Left colon (tissue), 2 donors: ENCODE data around the gene AGO3. TPM values are rescaled to one million over a fixed set of nuclear protein-coding genes. Genes with fewer than 3 reads are reported as not detected.

ENCODE experiments used
- ATAC-seq: fragments of 200-7000 bp; cut with Tn5 transposase; one replicate; pipeline ENCODE4 v1.9.1; 2020; ENCODE audit warnings: mild to moderate bottlenecking, moderate library complexity
- DNase-seq, 2 donors: peaks; one replicate each; pipeline ENCODE4 v3.0.0-alpha.2; 2020
- intact Hi-C, 2 donors: fragments of 100-400 bp; cut with DNase I in 1 of 2; cut with micrococcal nuclease in 1 of 2; formaldehyde crosslinking; loops; one replicate each; pipeline versions ENCODE4 v1.11.2 to v1.14.0; 2022; cut with DNase I, micrococcal nuclease
- total RNA-seq, 2 donors: library from RNA; stranded (reverse); fragmentation: NEBNext Ultra II Directional; extraction: Animal tissue kit (Norgen Biotek cat#: 25700); gene quantifications; one replicate each; pipeline ENCODE4 v1.2.1, GENCODE V29; 2021
- donor health status: DM: no; HTN: no; CAD: no.
- donor health status: DM: yes; HTN: yes; CAD: no.

Gene AGO3
- total RNA-seq, 2 donors from 2014 or later, result 17.8 to 19.7 TPM

DNA sequence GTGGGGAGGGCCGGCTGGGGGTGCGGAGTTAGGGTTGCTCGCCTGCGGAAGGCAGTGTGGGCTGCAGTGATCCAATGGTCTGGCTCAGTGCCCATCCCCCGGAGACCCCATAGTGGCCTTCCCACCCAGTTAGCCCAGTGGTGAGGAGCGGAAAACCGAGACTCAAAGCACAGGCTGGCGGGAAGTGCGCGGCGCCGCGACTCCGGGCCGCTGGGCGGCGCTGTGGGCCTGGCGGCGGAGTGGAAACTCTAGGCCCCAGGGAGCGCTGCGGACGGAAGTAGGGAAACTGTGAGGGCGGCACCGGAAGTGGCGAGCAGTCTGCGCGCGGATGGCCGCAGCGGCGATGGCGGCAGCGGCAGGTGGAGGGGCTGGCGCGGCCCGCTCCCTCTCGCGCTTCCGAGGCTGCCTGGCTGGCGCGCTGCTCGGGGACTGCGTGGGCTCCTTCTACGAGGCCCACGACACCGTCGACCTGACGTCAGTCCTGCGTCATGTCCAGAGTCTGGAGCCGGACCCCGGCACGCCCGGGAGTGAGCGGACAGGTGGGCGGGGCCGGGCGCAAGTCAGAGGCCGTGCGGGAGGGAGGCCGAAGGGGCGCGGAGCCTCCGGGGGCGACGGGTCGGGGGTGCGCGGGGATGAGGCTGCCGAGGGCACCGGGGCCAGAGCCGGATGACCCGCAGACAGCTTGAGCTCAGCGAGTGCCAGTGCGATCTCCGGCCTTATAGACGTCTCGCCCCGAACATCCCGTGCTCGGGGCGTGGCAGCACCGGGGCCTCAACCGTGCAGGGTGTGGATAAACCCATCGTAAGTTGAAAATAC is 157.9 kb downstream of the AGO3 start, which contains the start of gene ADPRS:
ADPRS (plus strand) TSS at position 316 of the 816 bp plus-strand sequence; CDS start at position 329, 13 bp downstream.
- ATAC-seq (peak; percentile 89), DNase-seq (peak; percentile 86 to 90)
- intact Hi-C loops, result no loop called here

DNA sequence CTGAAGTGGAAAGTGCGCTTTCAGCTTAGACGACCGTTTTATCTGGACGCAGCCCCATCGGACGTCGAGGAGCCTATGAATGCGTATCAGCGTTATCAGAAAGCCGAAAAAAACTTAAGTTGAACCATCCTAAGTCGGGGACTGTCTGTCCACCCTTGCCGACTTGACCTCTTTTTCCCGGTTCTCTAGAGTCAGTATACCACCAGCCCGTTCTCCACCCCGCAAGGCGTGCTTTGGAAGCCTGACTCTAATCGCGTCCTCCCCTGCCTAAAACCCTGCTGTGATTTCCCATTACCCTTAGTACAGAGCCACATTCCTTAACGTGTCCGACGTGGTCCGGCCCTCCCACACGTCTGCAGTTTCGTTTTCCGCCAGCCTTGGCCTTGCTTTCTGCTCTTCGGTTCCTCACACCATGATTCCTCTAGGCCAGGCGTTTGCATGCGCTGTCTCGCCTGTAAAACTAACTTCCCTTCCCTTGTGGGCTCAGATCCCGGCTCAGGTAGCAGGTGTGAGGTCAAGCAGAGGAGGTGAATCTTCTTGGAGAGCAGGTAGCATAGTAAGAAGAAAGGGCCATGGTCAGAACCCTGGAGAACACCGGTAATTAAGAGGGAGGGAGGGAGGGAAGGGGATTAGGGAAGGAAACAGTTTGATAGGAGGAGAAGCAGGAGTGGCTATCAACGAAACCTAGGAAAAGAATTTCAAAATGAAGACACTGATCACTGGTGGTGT is 158.7 kb downstream of the AGO3 start:
- DNase-seq, result peak in 1 of 2 donors; percentile 41
- intact Hi-C loops, result loop anchor here in 1 of 2 donors (10.0 kb wide), 1 partner anchor 195 kb away; no protein-coding TSS in a partner anchor
- ATAC-seq, result peak; percentile 41

DNA sequence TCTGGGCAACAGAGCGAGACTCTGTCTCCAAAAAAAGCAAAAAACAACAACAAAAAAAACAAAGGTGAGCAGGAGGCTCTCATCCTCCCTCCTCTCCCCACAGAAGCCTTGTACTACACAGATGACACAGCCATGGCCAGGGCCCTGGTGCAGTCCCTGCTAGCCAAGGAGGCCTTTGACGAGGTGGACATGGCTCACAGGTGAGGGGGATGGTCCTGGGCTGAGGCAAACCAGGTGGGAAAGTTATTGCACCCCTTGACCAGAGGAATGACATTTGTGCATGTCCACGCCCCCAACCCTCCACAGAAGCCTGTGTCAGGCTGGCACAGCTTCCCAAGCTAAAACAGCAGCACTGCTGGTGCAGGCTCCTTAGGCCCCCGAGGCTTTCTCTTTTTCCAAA is 160.2 kb downstream of the AGO3 start:
- no peak for ATAC-seq
- intact Hi-C loops, result loop anchor here in 1 of 2 donors (10.0 kb wide), 1 partner anchor 194 kb away; no protein-coding TSS in a partner anchor

DNA sequence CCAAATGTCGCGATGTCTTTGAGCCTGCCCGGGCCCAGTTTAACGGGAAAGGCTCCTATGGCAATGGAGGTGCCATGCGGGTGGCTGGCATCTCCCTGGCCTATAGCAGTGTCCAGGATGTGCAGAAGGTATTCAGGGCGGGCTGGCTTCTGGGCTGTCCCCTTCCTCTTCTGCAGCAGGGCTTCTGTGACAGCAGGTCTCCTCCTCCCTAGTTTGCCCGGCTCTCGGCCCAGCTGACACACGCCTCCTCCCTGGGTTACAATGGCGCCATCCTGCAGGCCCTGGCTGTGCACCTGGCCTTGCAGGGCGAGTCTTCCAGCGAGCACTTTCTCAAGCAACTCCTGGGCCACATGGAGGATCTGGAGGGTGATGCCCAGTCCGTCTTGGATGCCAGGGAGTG is 160.8 kb downstream of the AGO3 start:
- no peak for ATAC-seq
- no peak for DNase-seq
- intact Hi-C loops, result loop anchor here in 1 of 2 donors (10.0 kb wide), 1 partner anchor 193 kb away; no protein-coding TSS in a partner anchor

More for the DNA sequence above, 160.2 kb downstream of the AGO3 start:
- no peak for DNase-seq

DNA sequence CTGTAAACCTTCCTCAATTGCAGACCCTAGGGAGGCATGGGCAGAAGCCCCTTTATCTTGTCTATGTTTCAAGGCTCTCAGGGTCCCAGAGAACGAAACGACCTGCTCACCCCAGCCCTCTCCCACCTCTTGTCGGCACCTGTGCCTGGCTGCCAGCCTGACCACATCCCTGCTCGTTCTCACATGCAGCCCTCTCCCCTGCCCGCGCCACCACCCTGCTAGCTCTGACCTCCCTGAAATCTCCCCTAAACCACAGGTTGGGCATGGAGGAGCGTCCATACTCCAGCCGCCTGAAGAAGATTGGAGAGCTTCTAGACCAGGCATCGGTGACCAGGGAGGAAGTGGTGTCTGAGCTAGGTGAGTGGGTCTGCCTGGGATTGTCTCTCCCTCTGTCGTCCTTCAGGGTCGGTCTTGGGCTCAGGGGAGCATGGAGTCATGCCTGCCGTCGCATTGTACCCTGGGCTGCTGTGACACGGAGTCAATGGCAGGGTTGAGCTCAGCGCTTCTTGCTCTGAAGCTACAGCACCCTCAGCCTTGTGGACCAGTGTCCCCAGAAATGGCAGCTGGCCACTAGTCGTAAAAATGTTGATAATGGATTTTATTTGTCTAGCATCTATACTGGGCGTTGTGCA is 161.4 kb downstream of the AGO3 start:
- ATAC-seq (no peak), DNase-seq (no peak)
- intact Hi-C loops, result loop anchor here in 1 of 2 donors (10.0 kb wide), 1 partner anchor 193 kb away; no protein-coding TSS in a partner anchor

DNA sequence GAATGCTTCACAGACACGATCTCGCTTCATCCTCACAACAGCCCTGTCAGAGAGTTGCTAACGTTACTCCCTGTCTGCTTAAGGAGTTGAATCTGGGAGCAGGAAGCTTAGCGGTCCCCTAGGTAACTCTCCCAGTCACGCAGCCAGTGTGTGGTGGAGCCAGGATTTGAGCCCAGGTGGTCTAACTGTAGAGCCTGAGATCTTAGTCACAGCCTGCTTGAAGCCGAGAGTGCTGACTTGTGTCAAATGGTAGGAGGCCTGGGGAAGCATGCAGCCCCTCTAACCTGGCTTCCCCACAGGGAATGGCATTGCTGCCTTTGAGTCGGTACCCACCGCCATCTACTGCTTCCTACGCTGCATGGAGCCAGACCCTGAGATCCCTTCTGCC is 161.9 kb downstream of the AGO3 start:
- intact Hi-C loops, result loop anchor here in 1 of 2 donors (10.0 kb wide), 1 partner anchor 192 kb away; no protein-coding TSS in a partner anchor
- DNase-seq (no peak), ATAC-seq (no peak)

DNA sequence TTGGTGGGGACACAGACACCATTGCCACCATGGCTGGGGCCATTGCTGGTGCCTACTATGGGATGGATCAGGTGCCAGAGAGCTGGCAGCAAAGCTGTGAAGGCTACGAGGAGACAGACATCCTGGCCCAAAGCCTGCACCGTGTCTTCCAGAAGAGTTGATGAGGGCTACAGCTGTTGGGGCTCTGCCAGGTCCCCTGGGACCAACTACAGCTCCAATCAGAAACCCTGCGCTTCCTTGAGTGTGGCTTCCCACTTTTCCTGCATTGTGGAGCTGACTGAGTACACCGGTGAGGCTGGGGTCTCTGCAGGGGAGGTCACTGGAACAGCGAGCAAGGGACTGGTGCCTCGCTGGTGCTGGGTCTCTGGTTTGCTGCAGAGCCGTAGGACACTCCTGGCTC is 162.3 kb downstream of the AGO3 start:
- DNase-seq, result no peak
- intact Hi-C loops, result loop anchor here in 1 of 2 donors (10.0 kb wide), 1 partner anchor 192 kb away; no protein-coding TSS in a partner anchor
- ATAC-seq, result no peak

DNA sequence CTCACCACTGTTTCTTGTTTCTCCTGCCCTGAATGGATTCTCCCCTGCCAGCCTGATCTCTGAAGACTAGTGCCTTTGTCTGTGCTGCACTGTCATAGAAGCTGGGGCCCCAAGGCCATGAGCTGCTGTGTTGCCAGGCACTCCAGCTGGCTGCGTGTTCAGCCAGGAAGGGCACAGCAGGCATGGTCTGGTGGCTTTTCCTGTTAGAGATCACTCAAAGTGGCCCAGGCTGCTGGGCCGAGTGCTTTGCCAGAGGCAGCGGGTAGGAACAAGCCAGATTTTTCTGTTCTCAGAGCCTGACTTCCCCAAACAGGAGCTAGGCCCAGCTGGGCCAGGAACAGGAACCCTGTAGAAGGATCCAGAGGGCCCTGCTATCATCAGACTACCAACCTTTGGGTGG is 163.0 kb downstream of the AGO3 start:
- intact Hi-C loops, result loop anchor here in 1 of 2 donors (10.0 kb wide), 1 partner anchor 191 kb away; no protein-coding TSS in a partner anchor
- no peak for DNase-seq
- no peak for ATAC-seq

DNA sequence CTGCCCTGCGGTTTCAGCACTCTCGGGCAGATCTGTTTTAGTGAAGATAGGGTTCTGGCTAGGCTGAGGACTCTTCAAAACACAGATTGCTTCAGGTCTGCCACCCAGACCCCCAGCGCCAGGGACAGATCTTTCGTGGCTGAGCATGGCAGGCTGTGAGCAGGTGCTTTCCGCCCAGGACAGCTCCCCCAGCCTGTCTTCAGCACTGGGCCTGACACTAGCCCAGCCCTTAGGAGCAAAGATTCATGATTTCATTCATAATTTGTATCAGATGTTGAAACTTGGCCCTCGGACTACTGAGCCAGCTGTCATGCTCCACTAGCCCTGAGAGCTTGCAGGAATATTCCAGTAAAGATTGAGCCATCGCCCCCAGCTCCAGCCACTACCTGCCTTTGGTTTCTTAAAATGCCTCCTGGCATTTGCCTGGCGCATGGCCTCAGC is 163.7 kb downstream of the AGO3 start:
- intact Hi-C loops, result loop anchor here in 1 of 2 donors (10.0 kb wide), 1 partner anchor 190 kb away; no protein-coding TSS in a partner anchor
- ATAC-seq, result no peak

DNA sequence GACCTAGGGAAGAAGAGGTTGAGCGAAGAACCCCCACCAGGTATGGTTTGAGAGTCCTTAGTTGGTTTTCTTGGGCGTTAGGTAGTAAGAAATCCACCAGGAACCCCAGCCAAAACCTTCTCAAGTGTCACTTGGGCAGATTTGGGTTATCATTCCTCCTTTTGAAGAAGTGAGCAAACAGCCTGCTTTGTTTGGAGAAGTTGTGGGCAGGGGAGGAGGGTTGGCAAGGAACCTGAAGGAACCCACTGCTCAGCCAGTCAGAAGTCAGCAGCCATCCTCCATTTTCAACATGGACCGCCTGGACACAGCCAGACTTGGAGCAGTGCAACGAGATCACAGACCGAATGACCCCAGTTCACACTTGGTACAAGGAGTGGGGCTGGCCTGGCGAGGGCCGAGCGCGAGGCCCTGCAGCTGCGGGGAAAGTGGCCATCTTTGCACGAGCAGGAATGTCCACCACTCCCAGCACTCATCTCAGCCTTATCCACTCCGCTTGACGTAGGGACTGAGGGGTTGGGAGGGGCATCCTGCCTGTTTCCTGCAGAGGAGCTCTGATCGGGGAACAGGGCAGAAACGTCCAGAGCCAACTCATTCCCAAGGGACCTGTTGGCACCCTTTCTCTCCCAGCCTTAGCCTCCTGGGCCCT is 165.0 kb downstream of the AGO3 start:
- intact Hi-C loops, result loop anchor here in 1 of 2 donors (10.0 kb wide), 1 partner anchor 189 kb away; no protein-coding TSS in a partner anchor
- no peak for ATAC-seq
- no peak for DNase-seq

More for the DNA sequence above, 163.7 kb downstream of the AGO3 start:
- DNase-seq, result no peak

DNA sequence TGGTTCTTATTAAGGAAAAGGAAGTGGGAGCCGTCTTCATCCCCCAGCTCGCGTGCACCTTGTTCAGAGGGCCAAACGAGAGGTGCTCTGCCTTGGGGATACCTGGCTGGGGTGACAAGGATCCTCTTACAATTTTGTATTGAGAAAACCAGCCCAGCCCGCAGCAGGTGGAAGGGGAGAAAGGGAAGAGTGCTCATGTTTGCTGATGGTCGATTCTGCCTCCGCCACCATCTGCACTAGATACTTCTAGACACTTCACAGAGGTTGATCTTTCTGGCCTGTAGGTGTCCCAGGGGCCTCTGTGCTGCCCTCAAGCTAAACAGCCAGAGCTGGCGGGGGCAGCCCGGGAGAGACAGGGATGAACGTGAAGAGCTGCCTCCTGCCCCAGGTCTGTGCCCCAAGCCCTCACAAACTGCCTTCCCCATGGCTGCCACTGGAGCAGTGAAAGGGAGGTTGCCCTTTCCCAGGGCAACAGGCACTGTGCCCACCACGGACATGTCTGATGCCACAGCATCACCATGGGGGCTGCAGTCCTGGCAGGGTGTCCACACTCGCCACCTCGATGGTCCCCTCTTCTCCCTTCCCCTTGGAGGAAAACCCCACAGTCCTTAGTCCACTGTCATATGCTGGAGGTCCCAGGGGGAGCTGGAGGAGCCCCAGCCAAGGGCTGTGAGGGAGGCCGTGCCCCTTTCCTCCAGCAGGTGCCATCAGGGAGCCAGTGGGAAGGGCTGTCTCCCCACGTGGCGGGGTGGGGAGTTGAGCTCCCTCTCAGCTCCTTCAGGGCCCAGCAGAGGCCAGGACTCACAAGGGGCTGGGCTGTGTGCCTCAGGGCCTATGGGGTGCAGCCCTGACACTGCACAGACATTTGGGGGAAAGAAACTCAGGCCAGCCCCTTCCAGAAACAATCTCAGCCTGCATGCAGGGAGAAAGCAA is 165.9 kb downstream of the AGO3 start:
- intact Hi-C loops, result loop anchor here in 1 of 2 donors (10.0 kb wide), 1 partner anchor 188 kb away; no protein-coding TSS in a partner anchor
- no peak for ATAC-seq
- no peak for DNase-seq

DNA sequence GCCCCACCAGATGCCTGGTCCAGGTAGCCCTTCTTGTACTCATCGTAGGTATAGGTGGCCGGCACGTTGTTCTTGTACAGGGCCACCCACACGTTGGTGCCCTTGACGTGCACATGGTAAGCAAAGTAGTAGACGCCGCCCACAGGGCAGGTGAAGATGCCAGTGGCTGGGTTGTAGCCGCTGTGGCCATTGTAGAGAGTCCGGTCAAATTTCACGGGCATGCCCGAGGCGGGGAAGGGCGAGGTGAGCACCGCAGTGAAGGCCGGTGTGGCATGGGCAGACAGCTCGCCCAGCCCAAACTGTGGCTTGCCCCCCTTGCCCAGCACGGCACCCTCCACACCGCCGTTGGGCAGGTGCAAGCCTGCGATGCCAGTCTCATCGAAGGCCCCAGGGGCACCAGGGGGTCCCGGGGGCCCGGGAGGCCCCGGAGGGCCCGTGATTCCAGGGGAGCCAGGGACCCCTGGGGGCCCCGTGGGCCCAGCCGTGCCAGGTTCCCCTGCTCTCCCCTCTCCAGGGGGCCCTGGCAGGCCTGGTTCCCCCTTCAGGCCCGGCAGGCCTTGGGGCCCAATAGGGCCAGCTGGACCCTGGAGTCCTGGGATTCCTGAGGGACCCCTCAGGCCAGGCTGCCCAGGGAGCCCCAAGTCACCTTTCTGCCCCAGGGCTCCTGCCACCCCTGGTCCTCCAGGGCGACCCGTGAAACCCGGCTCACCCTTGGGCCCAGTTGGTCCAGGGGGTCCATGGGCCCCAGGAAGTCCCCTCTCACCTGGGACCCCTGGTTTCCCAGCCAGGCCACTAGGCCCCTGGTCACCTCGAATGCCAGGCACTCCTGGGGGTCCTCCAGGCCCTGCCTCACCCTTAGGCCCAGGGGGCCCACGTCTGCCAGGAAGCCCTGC is 167.0 kb downstream of the AGO3 start:
- no peak for DNase-seq

DNA sequence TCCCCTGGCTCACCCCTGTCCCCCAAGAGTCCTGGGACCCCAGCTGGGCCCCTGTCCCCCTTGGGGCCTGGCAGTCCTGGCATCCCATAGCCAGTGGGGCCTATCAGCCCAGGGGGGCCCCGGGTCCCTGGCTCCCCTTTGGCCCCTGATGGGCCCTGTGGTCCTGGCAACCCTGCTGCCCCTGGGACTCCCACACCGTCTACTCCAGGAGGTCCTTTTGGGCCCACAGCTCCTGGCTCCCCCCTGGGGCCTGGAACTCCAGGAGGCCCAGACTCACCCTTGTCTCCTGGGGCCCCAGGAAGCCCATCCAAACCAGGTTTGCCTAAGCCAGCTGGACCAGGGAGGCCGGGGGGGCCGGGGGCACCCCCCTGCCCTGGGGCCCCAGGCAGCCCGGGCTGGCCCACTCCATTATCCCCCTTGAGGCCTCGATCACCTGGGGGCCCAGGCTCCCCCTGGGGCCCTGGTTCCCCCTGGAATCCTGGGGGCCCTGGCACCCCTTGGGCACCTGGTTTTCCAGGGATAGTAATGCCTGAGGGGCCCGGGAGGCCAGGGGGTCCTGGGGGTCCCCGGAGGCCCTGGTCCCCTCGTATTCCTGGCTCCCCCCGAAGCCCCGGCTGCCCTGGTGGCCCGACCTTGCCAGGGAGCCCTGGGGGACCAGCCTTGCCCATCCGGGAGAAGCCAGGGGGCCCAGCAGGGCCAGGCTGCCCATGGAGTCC is 167.9 kb downstream of the AGO3 start:
- intact Hi-C loops, result loop anchor here in 1 of 2 donors (10.0 kb wide), 1 partner anchor 186 kb away; no protein-coding TSS in a partner anchor

More for the DNA sequence above, 167.0 kb downstream of the AGO3 start:
- intact Hi-C loops, result loop anchor here in 1 of 2 donors (10.0 kb wide), 1 partner anchor 187 kb away; no protein-coding TSS in a partner anchor
- no peak for ATAC-seq

DNA sequence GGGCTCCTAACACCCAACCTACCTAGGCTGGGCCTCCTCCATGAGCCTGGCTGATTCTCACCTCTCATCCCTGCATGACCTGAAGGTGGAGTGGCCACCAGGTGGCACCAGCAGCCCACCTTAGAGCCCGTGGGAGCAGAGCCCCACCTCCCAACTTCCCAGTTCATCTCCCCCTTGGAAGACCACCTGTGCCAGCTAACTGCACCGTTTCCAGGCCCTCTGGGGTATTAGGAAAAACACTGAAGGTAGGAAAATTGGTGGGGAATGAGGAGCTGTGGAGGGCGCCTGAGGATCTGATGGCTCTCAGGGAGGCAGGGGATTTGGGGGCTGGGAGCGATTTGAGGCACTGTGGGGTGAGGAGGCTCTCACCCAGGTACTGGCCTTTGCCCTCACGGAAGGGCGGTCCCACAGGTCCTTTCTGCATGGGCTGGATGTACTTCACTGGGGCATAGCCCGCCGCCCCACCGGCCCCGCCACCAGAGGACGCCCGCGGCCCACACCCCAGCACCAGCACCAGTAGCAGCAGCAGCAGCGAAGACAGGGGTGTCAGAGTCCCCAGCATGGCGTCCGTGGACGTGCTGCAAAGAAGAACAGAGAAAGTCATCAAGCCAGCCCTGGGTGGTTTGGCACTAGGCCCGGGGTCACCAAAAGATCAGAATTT is 168.9 kb downstream of the AGO3 start:
- intact Hi-C loops, result loop anchor here in 1 of 2 donors (10.0 kb wide), 1 partner anchor 185 kb away; no protein-coding TSS in a partner anchor
- ATAC-seq, result peak; percentile 91
- peak; percentile 58 to 89 for DNase-seq

More for the DNA sequence above, 167.9 kb downstream of the AGO3 start:
- DNase-seq, result no peak
- no peak for ATAC-seq

DNA sequence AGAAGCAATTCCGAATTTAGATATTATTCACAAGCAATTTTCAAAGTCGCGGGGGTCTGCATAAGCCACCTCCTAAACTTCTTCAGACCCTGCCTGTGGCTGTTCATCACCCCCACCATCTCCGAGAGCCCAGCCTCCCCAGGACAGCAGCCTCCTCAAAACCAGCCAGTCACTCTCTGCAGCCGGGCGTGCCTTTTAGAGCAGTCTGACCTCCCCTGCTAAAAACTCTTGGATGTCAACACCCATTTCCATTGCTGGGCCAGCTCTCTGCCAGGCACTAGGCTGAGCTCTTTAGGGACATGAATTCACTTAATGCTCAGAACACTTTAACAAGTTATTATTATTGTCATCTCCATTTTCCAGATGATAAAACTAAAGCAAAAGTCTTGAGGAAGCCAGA is 169.5 kb downstream of the AGO3 start:
- intact Hi-C loops, result no loop called here
- DNase-seq (no peak), ATAC-seq (no peak)
